ENCODE measurements around the gene GALNT7. TPM values are rescaled to one million over a fixed set of nuclear protein-coding genes. Genes with fewer than 3 reads are reported as not detected.

Gene GALNT7
- polyA plus RNA-seq, 3 donors, result 12.3 to 29.0 (median 19.7) TPM

DNA sequence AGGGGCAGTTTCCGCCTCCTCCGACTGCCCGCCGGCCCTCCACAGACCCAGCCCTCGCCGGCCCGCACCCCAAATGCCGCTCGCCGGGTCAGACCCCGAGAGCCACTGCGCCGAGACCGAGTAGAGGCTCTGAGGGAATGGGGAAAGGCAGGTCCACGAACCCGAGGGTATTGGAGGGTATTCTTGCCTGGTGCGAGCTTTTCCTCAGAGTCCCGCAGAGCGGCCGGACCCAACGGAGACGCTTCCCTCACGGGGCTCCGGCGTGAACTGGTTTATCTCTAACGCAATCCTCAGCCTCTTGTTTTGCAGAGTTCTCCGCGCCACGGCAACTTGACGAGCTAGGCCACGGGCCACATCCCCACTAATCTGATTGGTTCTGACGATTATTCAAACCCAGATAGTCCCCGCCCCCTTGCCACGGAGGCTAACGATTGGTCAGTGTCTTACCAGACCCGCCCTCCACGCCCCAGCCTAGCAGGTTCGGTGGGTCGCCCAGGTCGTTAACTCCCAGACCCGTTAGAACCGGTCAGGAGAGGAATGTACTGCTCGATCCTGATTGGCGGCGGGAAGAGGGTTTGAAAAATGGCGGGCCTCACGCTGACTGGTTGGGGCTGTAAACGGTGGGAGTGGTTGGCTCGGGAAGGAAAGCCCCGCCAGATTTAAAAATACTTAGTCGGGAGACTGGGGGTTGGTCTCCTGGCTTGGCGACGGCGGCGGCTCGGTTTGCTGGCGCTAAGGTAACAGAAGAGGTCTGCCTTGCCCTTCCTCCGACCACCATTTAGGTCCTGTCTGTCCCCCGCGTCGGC, 165.7 kb downstream of the GALNT7 start, which contains the start of gene HMGB2:
Gene HMGB2, minus strand, starts transcription at position 274 of the 806 bp plus-strand sequence. CDS start 709 bp downstream, outside the sequence.
- H3K36me3 ChIP-seq (replicated peaks in 1 of 2; ENCODE audit: control insufficient read depth in 1 of 2, insufficient read depth in 2 of 2, low read length in 2 of 2), result peaks cover 22% of the 10 kb centered on the region in 2 donors
- peak within 1 kb of the TSS; percentile 92 for H3K9ac ChIP-seq (ENCODE audit: insufficient read depth, low read length, poor library complexity, severe bottlenecking)
- H4K20me1 ChIP-seq (ENCODE audit: insufficient read depth, low read length), result peaks cover 40% of the 10 kb centered on the region
- Mint-ChIP-seq H3K4me3 (peak within 1 kb of the TSS; percentile 97 to 98), H3K27me3 (ENCODE audit: low read depth in 3 of 3) (peaks cover 0 to 4% (median 1%) of the 10 kb centered on the region in 3 donors), H3K9me3 (no peaks in the 10 kb centered on the region), H3K4me1 (peaks cover 35% of the 10 kb centered on the region), H3K36me3 (peaks cover 10 to 27% of the 10 kb centered on the region in 2 donors), H3K27ac (peak within 1 kb of the TSS; percentile 93 to 98 (median 96))
- peak within 1 kb of the TSS; percentile 86 to 100 (median 98) for H3K4me3 ChIP-seq (replicated peaks in 1 of 3; ENCODE audit: low read depth in 2 of 3, low read length in 3 of 3)
- H3K79me2 ChIP-seq (ENCODE audit: insufficient read depth, low read length), result peaks cover 79% of the 10 kb centered on the region
- peak within 1 kb of the TSS; percentile 96 for H3K4me2 ChIP-seq (replicated peaks; ENCODE audit: extremely low read depth, low read length, poor library complexity, severe bottlenecking)
- peak within 1 kb of the TSS; percentile 96 for H2AFZ ChIP-seq (ENCODE audit: insufficient read depth, low read depth, low read length, poor library complexity, severe bottlenecking)
- TF ChIP-seq, protein P1, sequence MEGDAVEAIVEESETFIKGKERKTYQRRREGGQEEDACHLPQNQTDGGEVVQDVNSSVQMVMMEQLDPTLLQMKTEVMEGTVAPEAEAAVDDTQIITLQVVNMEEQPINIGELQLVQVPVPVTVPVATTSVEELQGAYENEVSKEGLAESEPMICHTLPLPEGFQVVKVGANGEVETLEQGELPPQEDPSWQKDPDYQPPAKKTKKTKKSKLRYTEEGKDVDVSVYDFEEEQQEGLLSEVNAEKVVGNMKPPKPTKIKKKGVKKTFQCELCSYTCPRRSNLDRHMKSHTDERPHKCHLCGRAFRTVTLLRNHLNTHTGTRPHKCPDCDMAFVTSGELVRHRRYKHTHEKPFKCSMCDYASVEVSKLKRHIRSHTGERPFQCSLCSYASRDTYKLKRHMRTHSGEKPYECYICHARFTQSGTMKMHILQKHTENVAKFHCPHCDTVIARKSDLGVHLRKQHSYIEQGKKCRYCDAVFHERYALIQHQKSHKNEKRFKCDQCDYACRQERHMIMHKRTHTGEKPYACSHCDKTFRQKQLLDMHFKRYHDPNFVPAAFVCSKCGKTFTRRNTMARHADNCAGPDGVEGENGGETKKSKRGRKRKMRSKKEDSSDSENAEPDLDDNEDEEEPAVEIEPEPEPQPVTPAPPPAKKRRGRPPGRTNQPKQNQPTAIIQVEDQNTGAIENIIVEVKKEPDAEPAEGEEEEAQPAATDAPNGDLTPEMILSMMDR (IDR thresholded peaks at IDR 0.05), result no peak
- H3K27me3 ChIP-seq (ENCODE audit: control insufficient read depth in 2 of 2, insufficient read depth in 2 of 2, low read length in 2 of 2), result no peaks in the 10 kb centered on the region
- no peaks in the 10 kb centered on the region for H3K9me3 ChIP-seq (replicated peaks in 1 of 2; ENCODE audit: control insufficient read depth in 1 of 2, insufficient read depth in 1 of 2, low read length in 2 of 2)
- peak; percentile 100 for DNase-seq
- WGBS (ENCODE audit: insufficient coverage), result under 1% methylated on average over 57 of the region's 61 CpGs
- peaks cover 27 to 46% of the 10 kb centered on the region in 2 donors for H3K4me1 ChIP-seq (ENCODE audit: control insufficient read depth in 1 of 2, insufficient read depth in 2 of 2, low read length in 2 of 2)
- intact Hi-C loops (cut with micrococcal nuclease), result loop anchor here (1.0 to 10.0 kb wide), 4 partner anchors 36 to 161 kb away; partner anchors contain the start of gene SAP30 (in 2 of the 2)
- peak within 1 kb of the TSS; percentile 94 to 97 for H3K27ac ChIP-seq (ENCODE audit: low read depth in 1 of 2, low read length in 2 of 2)

DNA sequence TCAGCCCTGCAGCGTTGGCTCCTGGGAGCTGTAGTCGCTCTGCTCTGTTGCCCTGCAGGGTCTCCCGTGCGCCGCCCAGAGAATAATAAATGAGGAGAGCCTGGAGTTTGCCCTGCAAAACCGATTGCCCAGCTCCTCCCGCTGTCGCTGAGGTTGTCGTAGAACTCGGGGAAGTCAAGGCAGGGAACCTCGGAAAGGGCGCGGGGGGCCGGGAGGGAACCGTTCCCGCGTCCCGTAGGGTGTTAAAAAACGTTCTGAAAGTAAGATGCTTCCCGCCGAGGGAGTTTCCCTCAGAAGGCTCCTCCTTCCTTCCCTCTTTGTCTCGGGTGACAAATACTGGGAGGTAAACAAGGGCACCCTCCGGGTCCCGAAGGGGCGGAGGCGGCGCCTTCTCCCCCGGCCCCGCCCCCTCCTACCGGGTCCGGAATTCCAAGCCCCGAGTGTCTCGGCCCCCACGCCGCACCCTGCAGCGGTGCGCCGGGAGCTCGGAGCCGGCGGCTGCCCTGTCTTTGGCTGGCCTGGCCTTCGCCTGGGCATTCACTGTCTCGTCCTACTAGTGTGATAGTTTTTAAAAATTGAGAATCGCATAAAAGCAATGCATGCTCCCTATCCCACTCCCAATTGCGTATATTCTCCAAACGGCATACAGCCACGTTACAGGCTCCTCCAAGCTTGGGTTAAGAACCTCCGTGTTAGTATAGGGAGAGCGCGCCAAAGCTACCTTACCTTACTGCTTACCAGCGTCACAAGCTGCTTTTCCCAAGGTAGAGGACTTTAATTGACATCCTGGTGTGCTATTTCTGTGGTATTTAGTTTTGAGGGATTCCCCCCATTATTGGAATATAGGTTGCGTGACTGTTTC, 166.5 kb downstream of the GALNT7 start:
- H3K36me3 Mint-ChIP-seq, result peaks cover 8 to 19% of the 10 kb centered on the region in 2 donors
- H3K79me2 ChIP-seq (ENCODE audit: insufficient read depth, low read length), result peaks cover 70% of the 10 kb centered on the region
- peaks cover 0 to 4% (median 1%) of the 10 kb centered on the region in 3 donors for H3K27me3 Mint-ChIP-seq (ENCODE audit: low read depth in 3 of 3)

More for the DNA sequence above, 166.5 kb downstream of the GALNT7 start:
- peaks cover 32% of the 10 kb centered on the region for H4K20me1 ChIP-seq (ENCODE audit: insufficient read depth, low read length)
- TF ChIP-seq, protein P1 (IDR thresholded peaks at IDR 0.05), result no peak
- H3K4me3 ChIP-seq (replicated peaks in 1 of 3; ENCODE audit: low read depth in 2 of 3, low read length in 3 of 3), result peak overlapping the region; percentile 86 to 100 (median 98)
- H3K36me3 ChIP-seq (replicated peaks in 1 of 2; ENCODE audit: control insufficient read depth in 1 of 2, insufficient read depth in 2 of 2, low read length in 2 of 2), result peaks cover 14% of the 10 kb centered on the region in 2 donors
- Mint-ChIP-seq H3K4me1 (peaks cover 33% of the 10 kb centered on the region), H3K4me3 (peak overlapping the region; percentile 96 to 97), H3K9me3 (no peaks in the 10 kb centered on the region), H3K27ac (peak overlapping the region; percentile 93 to 98 (median 96))
- H3K9me3 ChIP-seq (replicated peaks in 1 of 2; ENCODE audit: control insufficient read depth in 1 of 2, insufficient read depth in 1 of 2, low read length in 2 of 2), result no peaks in the 10 kb centered on the region
- peak; percentile 22 to 71 (median 62) for DNase-seq
- peak overlapping the region; percentile 96 for H3K4me2 ChIP-seq (replicated peaks; ENCODE audit: extremely low read depth, low read length, poor library complexity, severe bottlenecking)
- 0% methylated on average over 26 of the region's 52 CpGs for WGBS (ENCODE audit: insufficient coverage)
- H3K27me3 ChIP-seq (ENCODE audit: control insufficient read depth in 2 of 2, insufficient read depth in 2 of 2, low read length in 2 of 2), result no peaks in the 10 kb centered on the region
- H3K27ac ChIP-seq (ENCODE audit: low read depth in 1 of 2, low read length in 2 of 2), result peak overlapping the region; percentile 94 to 97
- intact Hi-C loops (cut with micrococcal nuclease), result loop anchor here (1.0 to 10.0 kb wide), 4 partner anchors 35 to 160 kb away; partner anchors contain the start of gene SAP30 (in 2 of the 2)
- H2AFZ ChIP-seq (ENCODE audit: insufficient read depth, low read depth, low read length, poor library complexity, severe bottlenecking), result peak overlapping the region; percentile 96
- H3K9ac ChIP-seq (ENCODE audit: insufficient read depth, low read length, poor library complexity, severe bottlenecking), result peak overlapping the region; percentile 65
- H3K4me1 ChIP-seq (ENCODE audit: control insufficient read depth in 1 of 2, insufficient read depth in 2 of 2, low read length in 2 of 2), result peaks cover 26 to 45% of the 10 kb centered on the region in 2 donors
